ENCODE results near the gene SLC38A9.

GRCh38 chr5:55594671-55595070 is 117.5 kb downstream of the SLC38A9 start:
- TF ChIP-seq, protein P1, sequence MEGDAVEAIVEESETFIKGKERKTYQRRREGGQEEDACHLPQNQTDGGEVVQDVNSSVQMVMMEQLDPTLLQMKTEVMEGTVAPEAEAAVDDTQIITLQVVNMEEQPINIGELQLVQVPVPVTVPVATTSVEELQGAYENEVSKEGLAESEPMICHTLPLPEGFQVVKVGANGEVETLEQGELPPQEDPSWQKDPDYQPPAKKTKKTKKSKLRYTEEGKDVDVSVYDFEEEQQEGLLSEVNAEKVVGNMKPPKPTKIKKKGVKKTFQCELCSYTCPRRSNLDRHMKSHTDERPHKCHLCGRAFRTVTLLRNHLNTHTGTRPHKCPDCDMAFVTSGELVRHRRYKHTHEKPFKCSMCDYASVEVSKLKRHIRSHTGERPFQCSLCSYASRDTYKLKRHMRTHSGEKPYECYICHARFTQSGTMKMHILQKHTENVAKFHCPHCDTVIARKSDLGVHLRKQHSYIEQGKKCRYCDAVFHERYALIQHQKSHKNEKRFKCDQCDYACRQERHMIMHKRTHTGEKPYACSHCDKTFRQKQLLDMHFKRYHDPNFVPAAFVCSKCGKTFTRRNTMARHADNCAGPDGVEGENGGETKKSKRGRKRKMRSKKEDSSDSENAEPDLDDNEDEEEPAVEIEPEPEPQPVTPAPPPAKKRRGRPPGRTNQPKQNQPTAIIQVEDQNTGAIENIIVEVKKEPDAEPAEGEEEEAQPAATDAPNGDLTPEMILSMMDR (IDR thresholded peaks at IDR 0.05) = no peak
- TF ChIP-seq EZH2 (IDR thresholded peaks at IDR 0.05; ENCODE audit: borderline replicate concordance, insufficient read depth, low read depth, low read length, poor library complexity, severe bottlenecking) = no peak

Measured in B cell (primary cell).